ENCODE measurements around the gene ARHGAP20. TPM values are rescaled to one million over a fixed set of nuclear protein-coding genes. Genes with fewer than 3 reads are reported as not detected.

The ARHGAP20 gene
- total and polyA plus RNA-seq, 2 of the 8 experiments (the other 6 are each of a cell fraction or from before 2014, with no cell fraction given): 0.05 to 0.28 TPM

GRCh38 chr11:110544779-110545178 is 167.5 kb downstream of the ARHGAP20 start (continued):
- TF ChIP-seq TAF7 (optimal IDR thresholded peaks at IDR 0.05; ENCODE audit: borderline replicate concordance, low read depth, low read length): no peak

GRCh38 chr11:110538154-110538553 is 174.1 kb downstream of the ARHGAP20 start:
- H3K9ac ChIP-seq (replicated peaks in 1 of 4; ENCODE audit: extremely low read depth in 1 of 4, low read depth in 3 of 4, low read length in 3 of 4): no peak overlapping the region
- H4K91ac ChIP-seq (replicated peaks; ENCODE audit: insufficient read length, low read length): no peak overlapping the region
- no peak overlapping the region for H4K8ac ChIP-seq (ENCODE audit: extremely low read depth, insufficient read depth, low read length)
- DNase-seq (ENCODE audit: low read depth in 1 of 2, low spot score in 2 of 2) (no peak), FAIRE-seq (no peak)
- H3K56ac ChIP-seq (replicated peaks; ENCODE audit: insufficient read length, low read depth, low read length): no peak overlapping the region
- H2BK120ac ChIP-seq (replicated peaks; ENCODE audit: low read depth, low read length): no peak overlapping the region
- H4K20me1 ChIP-seq (replicated peaks in 1 of 2; ENCODE audit: control insufficient read depth in 1 of 2, insufficient read depth in 2 of 2, low read length in 2 of 2): no peaks in the 10 kb centered on the region
- H2AFZ ChIP-seq (ENCODE audit: low read length): no peak overlapping the region
- H2BK5ac ChIP-seq (ENCODE audit: low read depth, low read length): no peak overlapping the region
- H2BK20ac ChIP-seq (ENCODE audit: low read length): no peak overlapping the region
- no peak overlapping the region for H3K18ac ChIP-seq (ENCODE audit: extremely low read depth, low read length)
- H3K23me2 ChIP-seq (ENCODE audit: low read depth, low read length): no peaks in the 10 kb centered on the region
- H3K27me3 ChIP-seq (replicated peaks in 1 of 4; ENCODE audit: control insufficient read depth in 3 of 4, extremely low read depth in 1 of 4, insufficient read depth in 3 of 4, low read length in 3 of 4): no peaks in the 10 kb centered on the region
- H3K4me1 ChIP-seq (replicated peaks in 1 of 4; ENCODE audit: control insufficient read depth in 3 of 4, insufficient read depth in 4 of 4, low read length in 3 of 4): no peaks in the 10 kb centered on the region; a peak in 1 of 7 replicates
- H2AK5ac ChIP-seq (ENCODE audit: low read depth, low read length): no peak overlapping the region
- H3K9me3 ChIP-seq (ENCODE audit: insufficient read depth in 2 of 2, low read depth in 1 of 2, low read length in 1 of 2): 0 out of 4 replicates have a peak, but pooled peaks cover 0 to 2% of the 10 kb centered on the region in 2 experiments
- no peaks in the 10 kb centered on the region for H3K79me1 ChIP-seq (ENCODE audit: low read depth, low read length)
- H4K5ac ChIP-seq (ENCODE audit: insufficient read length, low read depth, low read length): no peak overlapping the region
- H3K23ac ChIP-seq (ENCODE audit: insufficient read length): no peak overlapping the region
- H3K79me2 ChIP-seq (ENCODE audit: control insufficient read depth in 1 of 2, insufficient read depth in 2 of 2, low read length in 2 of 2): no peaks in the 10 kb centered on the region
- no peak overlapping the region for H3K4me2 ChIP-seq (ENCODE audit: insufficient read depth in 1 of 2, low read depth in 2 of 2, low read length in 2 of 2)
- ChIA-PET POLR2A (ENCODE audit: partially characterized antibody) (no interaction called here), CTCF (ENCODE audit: partially characterized antibody) (no interaction called here)
- no peak overlapping the region for H2BK12ac ChIP-seq (ENCODE audit: low read depth, low read length)
- no peaks in the 10 kb centered on the region for H3K36me3 ChIP-seq (ENCODE audit: control insufficient read depth in 2 of 4, insufficient read depth in 4 of 4, low read length in 3 of 4)
- H3K14ac ChIP-seq (ENCODE audit: insufficient read length): no peak overlapping the region
- no peak overlapping the region for H3K4me3 ChIP-seq (ENCODE audit: extremely low read depth in 1 of 4, insufficient read depth in 2 of 4, low read depth in 3 of 4, low read length in 4 of 4)
- no peak overlapping the region for H3K4ac ChIP-seq (replicated peaks; ENCODE audit: insufficient read length, low read depth, low read length)
- no peak overlapping the region for H3K27ac ChIP-seq (ENCODE audit: low read depth, low read length)
- H2BK15ac ChIP-seq (ENCODE audit: low read length): no peak overlapping the region
- TF ChIP-seq MAX (IDR thresholded peaks at IDR 0.05) (no peak), TBP (IDR thresholded peaks at IDR 0.05; ENCODE audit: low read depth, low read length) (no peak), EP300 (IDR thresholded peaks at IDR 0.05; ENCODE audit: borderline replicate concordance in 1 of 2, low read depth in 2 of 2, low read length in 2 of 2) (no peak), BCL11A (IDR thresholded peaks at IDR 0.05; ENCODE audit: low read depth in 2 of 2, low read length in 2 of 2) (no peak), KDM5A (IDR thresholded peaks at IDR 0.05; ENCODE audit: low read length) (no peak), FOSL1 (IDR thresholded peaks at IDR 0.05; ENCODE audit: insufficient read depth, low read depth, low read length) (no peak), CREB1 (IDR thresholded peaks at IDR 0.05) (no peak), JUND (IDR thresholded peaks at IDR 0.05; ENCODE audit: low read length) (no peak), HDAC2 (IDR thresholded peaks at IDR 0.05; ENCODE audit: borderline replicate concordance in 1 of 2, low read depth in 2 of 2, low read length in 2 of 2) (no peak), EZH2 (IDR thresholded peaks at IDR 0.05; ENCODE audit: low read depth, low read length, severe bottlenecking) (no peak), TCF12 (IDR thresholded peaks at IDR 0.05; ENCODE audit: low read depth, low read length) (no peak), RFX5 (IDR thresholded peaks at IDR 0.05; ENCODE audit: borderline replicate concordance, low read depth, low read length) (no peak)

Measured in H1 (cell line).